GM18907 (cell line): ENCODE results near the gene PTPN3.

Experiments used
- ATAC-seq: cut with Tn5 transposase; IDR thresholded peaks from one replicate; pipeline ENCODE4 v1.9.1; 2021; ENCODE audit warnings: mild to moderate bottlenecking, moderate library complexity; ENCODE audit not compliant: unreplicated experiment

The PTPN3 gene

DNA sequence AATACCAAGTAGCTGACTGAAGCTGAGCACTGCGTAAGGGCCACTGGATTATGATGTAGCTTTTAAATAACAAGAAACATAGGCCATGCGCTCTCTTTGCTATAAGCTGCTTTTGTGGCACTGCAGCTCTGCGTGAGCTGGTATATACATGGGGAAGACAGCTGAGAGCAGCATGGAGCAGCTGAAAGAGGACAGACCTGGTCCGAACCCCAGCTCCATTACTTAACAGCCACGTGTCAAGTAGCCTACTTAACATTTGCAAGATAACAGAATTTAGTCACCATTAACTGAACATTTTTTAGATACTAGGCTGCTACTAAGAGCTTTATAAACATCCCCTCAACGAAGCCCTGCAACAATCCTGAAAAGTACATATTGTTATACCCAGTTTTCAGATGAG lies 69.3 kb downstream of the PTPN3 start:
- ATAC-seq: no peak

DNA sequence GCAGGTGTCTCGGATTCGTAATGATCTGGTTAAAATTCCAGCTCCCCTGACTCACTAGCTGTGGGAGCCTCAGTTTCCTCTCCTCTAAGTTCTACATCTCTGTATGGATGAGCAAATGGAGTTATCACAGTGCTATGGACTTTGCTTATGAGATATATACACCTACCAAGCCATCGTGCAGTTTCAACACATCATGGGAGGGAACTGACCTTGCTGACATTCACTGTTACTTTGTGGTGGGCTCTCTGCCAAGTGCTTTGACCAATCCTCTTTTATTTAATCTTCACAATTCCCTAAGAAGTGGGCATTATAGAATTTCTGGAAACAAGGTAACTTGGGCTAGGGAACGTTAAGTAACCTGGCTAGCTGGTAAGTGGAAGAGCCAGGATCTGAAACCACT lies 70.2 kb downstream of the PTPN3 start:
- no peak for ATAC-seq

DNA sequence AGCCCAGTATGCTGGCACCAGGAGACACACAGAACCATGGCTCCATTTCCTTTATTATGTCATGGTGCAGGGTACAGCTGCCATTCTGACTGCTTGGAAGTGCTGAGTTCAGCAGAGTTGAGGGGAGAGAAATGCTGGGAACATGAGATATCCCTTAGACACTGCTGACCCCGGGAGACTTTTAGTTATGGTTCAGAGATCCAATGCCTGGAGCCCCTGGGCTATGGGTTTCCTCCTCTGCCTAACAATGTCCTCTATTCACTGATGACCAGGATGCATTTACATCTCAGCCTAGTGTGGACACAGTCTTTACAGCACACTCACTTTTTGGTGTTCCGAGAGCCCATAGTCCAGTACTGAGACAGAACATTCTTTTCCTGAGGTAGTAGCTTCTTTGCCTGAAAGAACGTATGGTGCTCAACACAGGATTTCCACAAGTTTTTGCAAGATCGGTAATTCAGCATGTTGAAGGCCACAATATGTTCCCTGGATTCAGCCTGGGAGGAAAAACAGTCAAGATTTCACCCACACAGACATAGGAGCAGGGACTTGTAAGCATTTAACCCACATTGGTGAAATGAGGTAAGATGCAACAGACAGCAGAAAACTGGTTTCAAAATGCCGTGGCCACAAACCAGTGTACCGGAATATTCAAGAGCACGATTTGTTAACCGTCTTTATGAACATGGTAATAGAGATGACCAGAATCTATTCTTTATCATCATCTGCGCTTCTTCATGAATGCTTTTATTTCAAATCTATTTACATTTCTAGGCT lies 71.3 kb downstream of the PTPN3 start:
- ATAC-seq: no peak

DNA sequence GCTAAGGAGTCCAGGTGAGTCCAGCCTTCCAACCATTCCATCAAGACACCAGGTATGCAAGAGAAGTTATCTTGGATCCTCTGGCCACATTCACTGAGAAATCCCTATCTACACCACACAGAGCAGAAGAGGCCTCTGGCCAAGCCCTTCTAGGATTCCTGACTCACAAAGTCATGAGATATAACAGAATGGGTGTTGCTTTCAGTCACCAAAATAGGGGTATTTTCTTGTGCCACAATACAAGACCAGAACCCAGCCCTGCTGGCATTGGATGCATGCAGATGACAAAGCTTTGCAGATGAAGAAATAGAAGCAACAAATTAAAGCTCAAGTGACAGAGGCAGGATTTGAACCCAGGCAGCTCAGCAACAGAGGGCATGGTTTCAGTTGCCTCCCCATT lies 73.5 kb downstream of the PTPN3 start:
- ATAC-seq: no peak

DNA sequence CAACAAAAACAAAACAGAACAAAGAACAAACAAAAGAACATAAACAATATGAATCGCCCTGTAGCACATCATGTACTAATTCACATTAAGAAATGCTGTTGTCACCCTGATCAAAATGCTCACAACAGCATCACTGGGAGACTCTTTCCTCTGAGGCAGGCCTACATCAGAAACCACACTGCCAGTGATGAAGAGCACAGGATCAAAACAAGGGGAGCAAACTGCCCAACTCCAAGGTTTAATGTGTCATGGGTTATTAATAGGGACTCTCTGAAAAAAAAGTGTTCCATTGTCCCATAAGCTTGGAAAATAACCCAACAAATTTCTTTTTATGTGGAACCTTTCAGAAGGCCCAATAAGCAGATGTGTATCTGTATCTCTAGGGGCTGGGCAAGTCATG lies 74.2 kb downstream of the PTPN3 start:
- no peak for ATAC-seq

DNA sequence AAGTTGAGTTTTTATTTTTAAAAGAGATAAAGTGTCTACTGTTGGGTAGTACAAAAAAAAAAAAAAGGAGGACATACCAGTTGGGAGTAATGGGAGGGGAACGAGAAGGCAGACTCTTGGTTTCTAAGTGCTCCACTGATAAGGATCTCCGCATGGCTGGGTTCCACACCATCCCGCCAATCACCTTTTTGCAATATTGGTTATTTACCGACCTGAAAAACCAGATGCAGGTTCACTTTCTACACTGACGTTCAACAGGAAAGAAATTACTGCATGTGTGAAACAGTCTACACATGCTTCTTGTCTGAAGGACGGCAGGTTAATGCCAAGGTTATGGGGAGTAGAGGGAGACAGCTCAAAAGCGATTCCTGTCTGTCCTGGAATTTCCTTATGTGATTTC lies 75.5 kb downstream of the PTPN3 start:
- peak; percentile 82 for ATAC-seq

DNA sequence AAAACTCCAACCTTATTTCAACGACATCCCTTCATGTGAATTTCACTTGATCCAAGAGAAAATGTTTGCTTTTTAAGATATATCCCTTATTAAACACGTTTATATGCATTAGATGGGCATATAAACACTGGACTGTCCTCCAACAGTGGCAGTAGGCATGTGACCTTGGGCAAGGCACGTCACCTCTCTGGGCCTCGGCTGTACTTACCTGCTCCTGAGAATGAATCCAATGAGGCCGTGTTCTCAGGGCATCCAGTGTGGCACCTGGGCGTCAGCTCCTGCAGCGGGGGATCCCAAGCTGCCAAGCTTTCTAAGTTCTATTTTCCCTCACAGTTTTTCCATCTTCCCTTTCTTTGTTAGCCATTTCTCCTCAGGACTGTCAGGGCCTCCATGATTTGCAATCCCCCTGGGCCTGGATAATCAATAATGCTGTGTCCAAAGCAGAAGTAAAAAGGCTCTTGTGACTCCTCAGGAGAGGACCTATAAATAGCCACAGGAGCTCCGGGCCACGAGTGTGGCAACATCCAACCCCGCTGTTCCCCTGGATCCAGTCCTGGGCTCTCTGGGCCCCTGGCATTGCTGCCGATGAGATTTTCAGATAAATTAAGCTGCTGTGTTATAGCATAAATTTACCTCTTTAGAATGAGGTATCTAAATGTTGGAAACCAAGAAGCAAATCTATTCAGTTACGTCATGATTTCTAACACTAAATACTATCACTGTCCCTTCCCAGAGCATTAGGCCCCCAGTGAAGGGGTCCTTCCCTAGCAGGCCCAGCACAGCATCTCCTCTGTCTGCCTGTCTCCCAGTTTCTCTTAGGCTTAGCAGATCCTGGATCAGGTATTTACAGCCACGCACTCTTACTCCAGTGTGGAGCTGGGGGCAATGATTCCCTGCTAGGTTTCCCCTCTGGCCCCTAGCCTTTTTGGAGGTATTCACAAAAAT lies 76.8 kb downstream of the PTPN3 start:
- ATAC-seq: no peak

DNA sequence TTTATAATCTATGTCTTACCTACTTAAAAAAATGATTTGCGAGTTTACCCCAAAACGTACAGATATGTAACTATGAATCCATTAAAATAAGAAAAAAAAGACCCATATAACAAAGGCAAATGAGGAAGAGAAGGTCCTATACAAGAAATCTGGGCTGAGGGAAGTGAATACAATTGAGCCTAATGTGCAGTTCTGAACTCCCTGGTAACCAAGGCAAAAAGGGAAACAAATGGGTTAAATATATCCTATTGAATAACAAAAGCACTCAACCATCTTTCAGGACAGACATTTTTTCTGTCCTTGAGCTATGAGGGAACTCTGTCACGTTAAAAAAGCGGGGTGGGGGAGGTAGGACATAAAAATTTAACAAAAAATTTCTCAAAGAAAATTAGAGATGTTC lies 78.6 kb downstream of the PTPN3 start:
- ATAC-seq: no peak

DNA sequence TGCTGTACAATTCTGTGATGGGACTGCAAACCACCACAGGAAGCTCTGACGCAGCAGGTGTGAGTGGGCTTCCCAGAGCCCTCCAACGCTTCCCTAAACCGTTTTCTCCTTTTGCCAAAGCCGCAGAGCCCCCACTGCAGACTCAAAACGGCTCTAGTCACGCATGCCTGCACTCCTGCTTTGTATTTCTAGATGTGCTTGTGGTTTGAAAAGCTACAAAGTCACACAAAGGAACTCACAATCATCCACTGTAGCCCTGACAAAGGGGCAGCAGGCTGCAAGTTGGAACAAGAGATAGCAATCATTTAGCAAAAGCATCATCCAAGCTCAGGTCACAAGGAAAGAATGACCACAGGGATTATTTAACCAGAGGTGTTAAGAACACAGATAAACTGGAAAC lies 79.3 kb downstream of the PTPN3 start:
- ATAC-seq: peak; percentile 22

DNA sequence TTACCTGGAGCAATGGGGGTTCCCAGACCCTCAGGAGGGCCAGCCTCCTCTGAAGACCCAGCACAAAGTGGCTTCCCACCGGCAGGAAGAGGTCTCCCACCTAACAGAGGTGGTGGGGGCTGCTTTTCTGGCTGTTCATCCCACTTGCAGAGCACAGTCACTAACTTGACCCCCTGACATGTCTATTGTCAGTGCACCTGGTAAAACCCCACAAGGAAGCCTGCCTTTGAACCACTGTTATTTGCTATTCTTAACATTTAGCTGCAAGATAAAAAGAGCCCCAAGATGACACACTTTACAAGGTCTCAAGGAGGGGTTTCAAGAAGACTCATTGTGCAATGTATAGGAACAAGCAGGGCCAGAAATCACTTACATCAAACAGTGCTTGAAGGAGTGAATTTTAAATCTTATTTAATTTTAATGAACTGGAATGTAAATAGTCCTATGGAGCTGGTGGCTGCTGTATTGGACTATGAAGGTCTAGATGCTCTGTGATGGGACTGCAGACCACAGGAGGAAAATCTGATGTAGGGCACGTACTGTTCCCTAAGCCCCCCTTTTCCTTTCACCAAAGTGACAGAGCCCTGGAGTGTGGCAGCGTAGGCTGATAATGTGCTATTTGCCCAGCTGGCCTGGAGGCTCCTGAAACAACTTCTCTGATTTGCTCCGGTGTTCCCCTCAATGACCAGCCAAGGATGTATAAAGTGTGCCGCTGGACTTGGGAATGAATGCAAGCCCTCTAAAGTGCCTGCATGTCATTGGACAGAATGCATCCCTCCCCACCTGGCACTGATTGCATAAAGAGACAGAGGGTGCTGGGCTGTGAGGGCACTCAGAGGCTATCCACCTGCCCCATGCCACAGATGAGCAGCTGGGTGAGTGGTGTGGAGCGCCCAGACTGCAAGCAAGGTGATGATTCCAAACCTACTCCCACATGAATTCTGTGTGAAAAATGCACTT lies 80.2 kb downstream of the PTPN3 start:
- ATAC-seq: no peak

DNA sequence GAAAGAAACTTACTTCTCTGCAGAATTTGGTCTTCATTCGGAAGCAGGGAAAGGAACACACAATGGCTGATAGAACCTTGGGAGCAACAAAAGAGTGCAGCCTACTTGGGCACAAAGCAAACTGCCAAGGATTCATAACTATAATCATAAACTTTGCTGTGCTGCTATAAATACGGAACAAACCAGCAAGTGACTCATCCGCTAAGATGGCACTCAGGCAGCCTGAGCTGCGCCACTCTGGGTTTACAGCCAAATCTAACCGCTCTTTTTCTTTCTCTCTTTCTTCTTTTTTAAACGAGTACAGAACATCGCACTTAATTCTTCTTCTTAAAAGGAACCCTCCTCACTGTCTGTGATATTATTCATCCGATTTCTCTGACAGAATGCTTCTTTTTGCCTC lies 81.1 kb downstream of the PTPN3 start:
- no peak for ATAC-seq

DNA sequence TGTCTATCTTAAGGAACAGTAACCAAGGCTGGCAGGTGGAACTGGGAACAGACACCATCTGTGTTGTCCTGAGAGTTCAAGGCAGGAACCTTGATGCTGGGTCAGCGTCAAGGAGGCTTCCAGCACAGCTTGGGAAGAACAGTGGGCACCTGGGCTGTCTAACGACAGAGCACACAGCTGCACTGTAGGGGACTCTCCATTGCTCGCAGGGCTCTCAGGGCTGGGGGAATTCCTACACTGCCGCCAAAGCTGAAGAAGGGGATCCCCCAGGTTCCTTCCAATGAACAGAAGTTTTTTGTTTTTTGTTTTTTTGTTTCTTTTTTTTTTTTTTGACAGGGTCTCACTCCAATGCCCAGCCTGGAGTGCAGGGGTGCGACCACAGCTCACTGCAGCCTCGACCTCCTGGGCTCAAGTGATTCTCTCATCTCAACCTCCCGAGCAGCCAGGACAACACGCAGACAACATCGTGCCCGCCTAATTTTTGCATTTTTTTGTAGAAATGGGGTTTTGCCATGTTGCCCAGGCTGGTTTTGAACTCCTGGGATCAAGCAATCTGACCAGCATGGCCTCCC lies 81.9 kb downstream of the PTPN3 start:
- peak; percentile 57 for ATAC-seq

DNA sequence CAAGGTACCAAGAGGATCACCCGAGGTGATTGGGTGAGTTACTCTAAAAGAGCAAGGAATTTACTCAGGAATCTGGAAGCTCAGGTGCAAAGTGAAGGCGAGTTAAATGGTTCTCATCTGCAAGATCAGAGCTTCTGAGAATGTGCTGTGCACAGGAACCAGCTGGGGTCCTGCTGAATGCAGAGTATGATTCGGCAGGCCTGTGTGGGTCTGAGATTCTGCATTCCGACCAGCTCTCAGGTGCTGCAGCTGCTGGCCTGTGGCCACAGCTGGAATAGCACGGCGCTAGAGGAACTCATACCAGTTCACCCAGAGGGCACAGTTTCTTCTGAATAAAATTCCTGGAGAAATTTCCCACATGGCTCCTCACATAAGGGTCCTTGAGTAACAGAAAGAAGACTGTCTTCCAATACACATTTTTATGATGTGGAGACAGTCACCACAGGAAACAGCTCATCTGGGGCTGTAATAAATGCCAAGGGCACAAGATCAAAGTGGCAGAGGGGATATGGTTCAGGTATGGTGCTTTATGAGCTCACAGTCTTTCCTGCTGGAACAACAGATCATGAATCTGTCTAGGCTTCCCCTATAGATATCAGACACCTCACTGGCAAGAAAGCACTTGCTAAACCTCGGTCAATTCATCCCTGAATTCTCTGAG lies 83.9 kb downstream of the PTPN3 start:
- no peak for ATAC-seq

DNA sequence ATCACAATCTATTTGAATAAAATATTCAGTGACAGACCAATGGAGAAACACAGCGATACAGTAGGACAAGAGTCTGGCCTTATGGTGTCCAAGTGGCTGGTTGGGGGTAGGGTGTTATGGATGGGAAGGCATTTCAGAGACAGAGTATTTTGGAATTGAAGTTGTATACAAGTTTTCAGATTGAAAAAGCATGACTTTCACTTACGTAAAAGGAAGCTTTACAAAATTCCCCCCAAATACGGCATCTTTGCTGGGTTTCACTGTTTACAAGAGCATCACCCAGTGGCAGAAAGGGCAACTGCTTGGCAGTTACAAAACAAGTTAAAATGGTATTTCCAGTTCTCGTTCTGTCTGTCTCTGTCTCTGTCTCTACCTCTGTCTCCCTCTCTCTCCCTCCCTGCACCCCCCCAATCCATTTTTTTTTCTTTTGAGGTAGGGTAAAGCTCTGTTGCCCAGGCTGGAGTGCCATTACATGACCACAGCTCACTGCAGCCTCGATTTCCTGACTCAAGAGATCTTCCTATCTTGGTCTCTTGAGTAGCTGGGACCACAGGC lies 86.2 kb downstream of the PTPN3 start:
- peak; percentile 48 for ATAC-seq

DNA sequence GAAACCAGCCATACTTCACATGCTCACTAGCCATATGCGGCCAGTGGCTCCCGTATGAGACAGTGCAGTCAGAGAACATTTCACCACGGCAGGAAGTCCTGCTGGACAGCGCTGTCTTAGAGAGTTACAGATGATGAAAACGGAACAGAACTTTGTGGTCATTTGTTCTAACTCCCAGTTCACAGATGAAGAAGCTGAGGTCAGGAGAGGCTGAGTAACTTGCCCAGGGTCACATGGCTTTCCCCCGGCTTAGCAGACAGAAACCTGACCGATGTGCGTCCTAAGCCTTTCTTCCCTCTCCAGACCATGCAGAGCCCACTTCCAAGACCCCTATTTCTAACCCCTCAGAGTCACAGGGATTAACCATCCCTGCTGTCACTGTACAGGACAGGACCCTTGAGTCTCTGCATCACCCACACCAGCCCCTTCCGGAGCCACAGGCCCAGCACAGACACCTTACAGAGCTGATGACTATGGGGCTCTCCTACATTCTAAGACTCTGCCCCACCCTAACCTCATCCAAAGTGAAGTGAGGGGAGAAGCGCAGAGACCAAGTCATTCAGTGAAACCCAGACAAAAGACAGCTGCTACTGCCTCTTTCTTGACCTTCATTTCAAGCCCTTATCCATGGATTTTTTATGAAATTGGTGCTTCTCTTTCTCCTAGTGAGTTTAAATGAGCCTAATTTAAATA lies 86.9 kb downstream of the PTPN3 start:
- peak; percentile 74 for ATAC-seq

DNA sequence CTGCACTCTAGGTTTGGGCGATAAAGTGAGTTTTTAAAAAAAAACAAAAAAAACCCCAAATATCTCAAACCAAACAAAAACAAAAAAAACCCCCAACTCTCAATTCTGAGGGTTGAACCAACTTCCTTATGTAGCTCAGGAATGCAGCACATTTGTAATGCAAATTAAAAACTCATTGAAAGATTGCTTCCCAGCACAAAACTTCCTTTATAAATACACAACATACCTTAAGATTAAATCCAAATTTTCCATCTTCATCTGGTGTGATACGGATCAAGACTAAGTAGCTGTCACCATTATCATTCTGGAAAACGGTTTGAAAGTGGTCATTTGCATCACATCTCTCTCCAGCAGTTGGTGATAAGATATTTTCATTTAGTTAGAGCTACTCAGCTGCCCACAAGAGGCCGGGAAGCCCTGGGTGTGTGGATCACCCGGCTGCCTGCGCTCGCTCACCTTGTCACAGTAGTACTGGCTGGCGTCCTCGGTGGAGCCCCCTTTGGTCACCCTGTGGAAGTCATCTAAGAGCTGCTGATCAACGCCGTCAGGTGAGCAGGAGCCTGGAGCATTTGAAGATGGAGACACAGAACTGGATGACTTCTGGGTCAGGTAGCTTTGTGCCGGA lies 88.2 kb downstream of the PTPN3 start:
- no peak for ATAC-seq

DNA sequence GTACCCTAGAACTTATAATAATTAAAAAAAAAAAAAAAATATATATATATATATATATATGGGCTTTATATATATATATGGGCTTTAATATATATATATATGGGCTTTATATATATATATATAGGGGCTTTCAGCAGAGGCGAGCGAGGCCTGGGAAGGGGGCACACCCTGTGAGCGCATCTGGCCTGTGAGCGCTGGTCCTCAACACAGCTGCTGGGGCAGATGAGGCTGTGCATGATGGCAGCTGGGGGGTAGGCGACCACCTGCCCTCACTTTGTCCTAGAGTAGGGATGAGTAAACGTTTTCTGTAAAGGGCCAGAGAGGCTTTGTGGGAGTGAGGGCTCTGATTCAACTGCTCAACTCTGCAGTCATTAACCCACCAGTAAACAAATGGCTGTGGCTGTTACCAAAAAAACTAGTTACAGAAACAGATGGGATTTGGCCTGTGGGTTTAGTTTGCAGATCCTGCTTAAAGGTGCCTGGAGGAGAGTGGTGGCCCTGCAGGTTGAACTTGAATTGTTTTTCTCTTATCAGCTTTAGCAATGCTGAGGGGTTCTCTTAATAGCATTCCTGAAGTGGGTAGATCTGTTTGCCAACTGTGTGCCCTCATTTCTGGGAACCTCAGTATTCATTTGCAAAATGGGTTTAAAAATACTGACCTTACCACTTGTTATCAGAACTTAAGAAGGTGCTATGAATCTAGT lies 89.2 kb downstream of the PTPN3 start:
- no peak for ATAC-seq

DNA sequence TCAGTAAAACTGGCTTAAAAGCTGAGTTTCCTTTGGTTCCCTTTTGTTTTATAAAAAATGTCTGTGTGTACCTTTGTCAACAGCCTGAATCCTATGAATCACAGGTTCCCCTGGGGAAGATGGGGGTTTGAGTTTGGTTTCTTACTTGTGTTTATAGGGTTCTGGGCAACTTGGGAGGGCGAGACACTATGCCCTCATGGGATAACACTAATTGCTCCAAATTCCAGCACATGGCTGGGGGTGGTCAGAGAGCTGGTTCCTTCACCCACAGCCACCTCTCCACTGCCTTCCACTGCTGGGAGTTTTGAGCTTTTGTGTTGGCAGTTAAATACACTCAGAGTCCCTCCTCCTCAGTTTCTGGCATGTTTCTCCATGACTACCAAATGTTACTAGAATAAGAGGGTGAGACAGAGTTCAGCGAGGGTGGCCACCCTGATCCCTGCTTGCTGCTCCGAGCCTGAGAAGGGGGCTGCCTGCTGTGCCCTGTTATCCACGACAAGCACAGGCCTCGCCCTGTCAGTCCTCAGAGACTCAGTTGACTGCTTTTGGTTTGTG lies 94.3 kb downstream of the PTPN3 start:
- ATAC-seq: no peak
